Endothelial cell of umbilical vein (primary cell): Measurements from ENCODE around the gene IDUA.

Experiments
- CTCF ChIP-seq, 2 donors: IDR thresholded peaks; 1 replicate in 1 of 2; 2 replicates in 1 of 2; pipeline ENCODE4 v1.5.1; 2011; ENCODE audit warnings: low read length in 2 of 2, mild to moderate bottlenecking in 2 of 2, moderate library complexity in 2 of 2, control low read depth in 1 of 2, inconsistent platforms in 1 of 2, low read depth in 1 of 2; ENCODE audit not compliant: insufficient read depth in 1 of 2; ENCODE audit errors: extremely low read depth in 1 of 2
- EZH2 ChIP-seq: IDR thresholded peaks from 2 replicates; pipeline ENCODE4 v1.6.1; 2012; ENCODE audit warnings: borderline replicate concordance, low read depth, mild to moderate bottlenecking, moderate library complexity, low read length, inconsistent platforms; ENCODE audit not compliant: severe bottlenecking
- MAX ChIP-seq: IDR thresholded peaks from 2 replicates; pipeline ENCODE4 v1.6.1; 2011; ENCODE audit not compliant: insufficient read depth, insufficient read length
- POLR2A ChIP-seq: IDR thresholded peaks from 2 replicates; pipeline ENCODE4 v1.6.1; 2012; ENCODE audit warnings: low read depth, mild to moderate bottlenecking, control low read depth, low read length

- TF ChIP-seq CTCF (IDR thresholded peaks at IDR 0.05; ENCODE audit: extremely low read depth in 1 of 2, insufficient read depth in 1 of 2, low read depth in 1 of 2, low read length in 2 of 2) = no peak
- TF ChIP-seq EZH2 = no peak
- TF ChIP-seq POLR2A = no peak
- no peak for TF ChIP-seq MAX
These were observed 4.8 kb downstream of the IDUA start for GRCh38 chr4:991451-992296.
